ENCODE results near the gene ERMAP.

DNA sequence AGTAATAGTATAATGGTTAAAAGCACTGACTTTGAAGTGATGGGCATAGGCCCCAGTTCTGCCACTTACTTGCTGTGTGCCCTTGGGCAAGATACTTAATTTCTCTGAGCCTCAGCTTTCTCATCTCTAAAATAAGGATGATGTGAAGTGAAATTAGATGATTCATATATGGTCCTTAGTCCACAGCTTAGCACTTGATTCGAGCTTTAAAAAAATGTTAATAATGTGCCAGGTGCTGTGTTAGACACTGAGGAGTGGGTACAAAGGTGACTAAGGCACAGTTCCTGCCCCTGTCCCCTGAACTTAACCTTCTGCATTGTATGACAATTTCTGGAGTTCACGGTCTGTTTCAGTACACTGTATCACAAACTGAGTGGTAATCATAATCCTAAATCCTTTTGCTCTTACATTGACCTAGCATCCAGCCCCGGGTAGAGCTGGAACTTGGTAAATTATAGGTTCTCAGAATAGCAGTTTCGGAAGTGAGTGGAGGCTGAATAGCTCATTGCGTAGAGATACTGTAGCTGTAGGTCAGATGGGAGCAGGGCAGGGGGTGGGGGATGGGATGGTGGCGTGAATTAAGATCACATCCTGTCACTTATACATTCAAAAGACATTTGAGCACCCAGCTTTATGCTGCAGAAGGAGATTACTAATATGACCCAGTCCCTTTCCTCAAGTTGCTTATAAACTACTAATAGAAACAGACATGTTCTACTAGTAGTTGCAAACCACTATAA, 31.0 kb downstream of the ERMAP start:
- TF ChIP-seq POLR2A (IDR thresholded peaks at IDR 0.05; ENCODE audit: low read depth, low read length) (no peak), POLR2AphosphoS5 (IDR thresholded peaks at IDR 0.05; ENCODE audit: low read depth, low read length) (no peak)
